Vagina (tissue), 2 donors: ENCODE measurements around the gene FGF18. TPM values are rescaled to one million over a fixed set of nuclear protein-coding genes. Genes with fewer than 3 reads are reported as not detected.

Experiments
- DNase-seq, 2 donors: peaks; one replicate each; pipeline ENCODE4 v3.0.0-alpha.2; 2017; ENCODE audit errors: extremely low spot score in 2 of 2
- H3K27ac ChIP-seq: fragments of 200-600 bp; sonication (generic); one replicate; pipeline ENCODE4 v1.5.1; 2019
- H3K27me3 ChIP-seq: fragments of 200-600 bp; sonication (generic); one replicate; pipeline ENCODE4 v1.5.1; 2019
- H3K36me3 ChIP-seq, 2 donors: fragments of 200-600 bp; sonication (generic); one replicate each; pipeline ENCODE4 v1.5.1; 2017 to 2019
- H3K4me1 ChIP-seq: fragments of 200-600 bp; sonication (generic); one replicate; pipeline ENCODE4 v1.5.1; 2019
- H3K4me3 ChIP-seq, 2 donors: fragments of 200-600 bp; sonication (generic); 1 replicate in 1 of 2; 2 replicates in 1 of 2; pipeline ENCODE4 v1.5.1; 2016 to 2019
- H3K9me3 ChIP-seq: fragments of 200-600 bp; sonication (generic); one replicate; pipeline ENCODE4 v1.5.1; 2019
- POLR2A ChIP-seq, 2 donors: fragments of 450-650 bp; IDR thresholded peaks; one replicate each; pipeline ENCODE4 v1.6.1; 2017; ENCODE audit warnings: antibody characterized with exemption in 2 of 2, mild to moderate bottlenecking in 2 of 2, moderate library complexity in 2 of 2
- POLR2AphosphoS5 ChIP-seq, 2 donors: sonication (generic); formaldehyde crosslinking; IDR thresholded peaks; one replicate each; pipeline ENCODE4 v1.9.0; 2017; ENCODE audit warnings: antibody characterized with exemption in 2 of 2, mild to moderate bottlenecking in 2 of 2, low read depth in 1 of 2; ENCODE audit not compliant: insufficient read depth in 1 of 2
- intact Hi-C: fragments of 100-400 bp; cut with DNase I; formaldehyde crosslinking; loops from one replicate; pipeline ENCODE4 v1.15.1; 2023
- total RNA-seq: library from RNA; depleted of rRNA; stranded (reverse); fragments of >200 nt; gene quantifications from one replicate; pipeline ENCODE4 v1.2.3, GENCODE V29; 2016
- TF ChIP-seq, protein P1 (sequence below), 3 experiments: fragments of 450-650 bp in 2 of 3; fragments of 200-600 bp in 1 of 3; sonication (generic) in 1 of 3; IDR thresholded peaks; one replicate each; pipeline ENCODE4 v1.5.1; 2017 to 2019; ENCODE audit warnings: antibody characterized with exemption in 3 of 3, mild to moderate bottlenecking in 2 of 3, moderate library complexity in 2 of 3

FGF18 gene
- total RNA-seq, 1 donor from 2014 or later, result 1.7 TPM

DNA sequence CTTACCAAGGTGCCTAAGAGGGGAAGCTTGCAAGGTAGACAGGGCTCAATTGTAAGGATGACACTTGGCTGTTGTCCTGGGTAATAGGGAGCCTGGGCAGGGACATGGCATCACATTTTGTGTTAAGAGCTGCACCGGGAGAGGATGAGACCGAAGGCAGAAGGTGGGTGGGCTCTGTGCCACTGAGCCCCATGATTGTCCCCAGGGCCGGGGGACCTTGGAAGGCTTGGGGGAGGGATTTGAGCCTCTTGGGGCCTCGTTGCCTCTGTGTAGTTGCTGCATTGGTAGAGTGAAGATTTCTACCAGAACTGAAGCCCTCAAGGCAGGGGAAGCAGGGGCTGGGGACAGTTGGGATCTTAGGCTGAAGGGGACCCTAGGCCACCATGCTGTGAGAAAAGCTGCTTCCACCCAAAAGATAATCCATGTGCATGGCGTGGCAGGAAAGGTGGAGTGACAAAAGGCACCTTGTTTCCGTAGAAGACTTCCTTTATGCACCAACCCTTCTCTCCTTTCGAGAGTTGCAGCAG is 11.9 kb downstream of the FGF18 start:
- intact Hi-C loops, result no loop called here

DNA sequence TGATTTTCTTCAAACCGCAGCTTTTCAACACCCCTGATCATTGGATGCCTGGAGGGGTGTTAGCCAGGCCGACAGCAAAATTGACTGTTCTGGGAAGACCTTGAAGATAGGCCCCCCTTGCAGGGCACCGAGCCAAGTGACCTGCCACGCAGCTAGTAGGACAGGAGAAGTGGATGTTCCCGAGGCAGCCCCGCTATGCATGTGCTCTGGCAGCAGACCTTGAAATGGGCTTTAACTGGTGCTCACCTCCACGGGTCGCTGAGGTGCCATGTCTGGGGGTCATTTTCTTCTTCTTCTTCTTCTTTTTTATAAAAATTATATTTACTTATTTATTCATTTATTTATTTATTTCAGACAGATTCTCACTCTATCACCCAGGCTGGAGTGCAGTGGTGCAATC is 12.6 kb downstream of the FGF18 start:
- Histone ChIP-seq H3K27me3 (no peaks in the 10 kb centered on the region), H3K9me3 (no peaks in the 10 kb centered on the region), H3K4me1 (no peaks in the 10 kb centered on the region), H3K4me3 (no peak overlapping the region), H3K36me3 (no peaks in the 10 kb centered on the region), H3K27ac (no peak overlapping the region)
- intact Hi-C loops, result no loop called here
- DNase-seq, result no peak
- no peak for TF ChIP-seq POLR2A (IDR thresholded peaks at IDR 0.05)
- TF ChIP-seq, protein P1, sequence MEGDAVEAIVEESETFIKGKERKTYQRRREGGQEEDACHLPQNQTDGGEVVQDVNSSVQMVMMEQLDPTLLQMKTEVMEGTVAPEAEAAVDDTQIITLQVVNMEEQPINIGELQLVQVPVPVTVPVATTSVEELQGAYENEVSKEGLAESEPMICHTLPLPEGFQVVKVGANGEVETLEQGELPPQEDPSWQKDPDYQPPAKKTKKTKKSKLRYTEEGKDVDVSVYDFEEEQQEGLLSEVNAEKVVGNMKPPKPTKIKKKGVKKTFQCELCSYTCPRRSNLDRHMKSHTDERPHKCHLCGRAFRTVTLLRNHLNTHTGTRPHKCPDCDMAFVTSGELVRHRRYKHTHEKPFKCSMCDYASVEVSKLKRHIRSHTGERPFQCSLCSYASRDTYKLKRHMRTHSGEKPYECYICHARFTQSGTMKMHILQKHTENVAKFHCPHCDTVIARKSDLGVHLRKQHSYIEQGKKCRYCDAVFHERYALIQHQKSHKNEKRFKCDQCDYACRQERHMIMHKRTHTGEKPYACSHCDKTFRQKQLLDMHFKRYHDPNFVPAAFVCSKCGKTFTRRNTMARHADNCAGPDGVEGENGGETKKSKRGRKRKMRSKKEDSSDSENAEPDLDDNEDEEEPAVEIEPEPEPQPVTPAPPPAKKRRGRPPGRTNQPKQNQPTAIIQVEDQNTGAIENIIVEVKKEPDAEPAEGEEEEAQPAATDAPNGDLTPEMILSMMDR (IDR thresholded peaks at IDR 0.05), result no peak
- TF ChIP-seq POLR2AphosphoS5 (IDR thresholded peaks at IDR 0.05; ENCODE audit: insufficient read depth in 1 of 2, low read depth in 1 of 2), result no peak

More for the DNA sequence above, 11.9 kb downstream of the FGF18 start:
- Histone ChIP-seq H3K9me3 (no peaks in the 10 kb centered on the region), H3K36me3 (no peaks in the 10 kb centered on the region), H3K27ac (no peak overlapping the region), H3K4me3 (no peak overlapping the region), H3K4me1 (no peaks in the 10 kb centered on the region), H3K27me3 (no peaks in the 10 kb centered on the region)
- TF ChIP-seq POLR2AphosphoS5 (IDR thresholded peaks at IDR 0.05; ENCODE audit: insufficient read depth in 1 of 2, low read depth in 1 of 2) (no peak), POLR2A (IDR thresholded peaks at IDR 0.05) (no peak)
- TF ChIP-seq, protein P1 (IDR thresholded peaks at IDR 0.05), result no peak
- DNase-seq, result no peak

DNA sequence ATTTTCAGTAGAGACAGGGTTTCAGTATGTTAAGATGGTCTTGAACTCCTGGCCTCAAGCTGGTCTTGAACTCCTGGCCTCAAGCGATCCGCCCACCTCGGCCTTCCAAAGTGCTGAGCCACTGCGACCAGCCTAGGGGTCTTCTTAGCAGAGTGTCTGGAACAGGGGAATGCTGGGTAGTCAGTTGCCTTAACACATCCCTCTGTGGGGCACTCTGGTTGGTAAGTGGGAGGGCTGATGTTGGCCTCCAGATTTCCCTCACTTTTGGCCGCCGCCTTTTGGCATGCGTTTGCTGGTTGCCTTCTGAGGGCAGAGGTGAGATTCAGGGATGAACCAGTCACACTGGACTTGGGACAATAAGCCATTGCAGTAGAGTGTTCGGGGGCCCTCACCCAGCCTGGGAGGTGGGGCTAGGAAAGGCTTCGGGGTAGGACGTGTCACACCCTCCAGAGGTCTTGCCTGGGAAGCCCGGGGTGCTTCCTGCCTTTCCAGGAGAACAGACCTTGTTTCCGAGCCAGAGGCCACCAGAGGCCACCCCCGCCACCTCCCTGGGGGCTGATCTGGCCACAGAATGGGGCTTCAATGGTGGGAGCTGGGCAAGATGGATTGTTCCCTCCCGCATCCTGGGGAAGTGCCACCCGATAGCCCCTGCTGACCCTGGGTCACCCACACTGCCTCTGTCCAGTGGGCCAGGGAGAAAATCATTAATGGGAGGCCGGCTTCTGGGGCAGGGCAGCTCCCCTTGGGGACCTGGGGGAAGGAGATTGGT is 13.3 kb downstream of the FGF18 start:
- no peaks in the 10 kb centered on the region for H3K4me1 ChIP-seq
- no peak for DNase-seq
- no peak overlapping the region for H3K4me3 ChIP-seq
- no peaks in the 10 kb centered on the region for H3K36me3 ChIP-seq
- no peak overlapping the region for H3K27ac ChIP-seq
- TF ChIP-seq POLR2AphosphoS5 (IDR thresholded peaks at IDR 0.05; ENCODE audit: insufficient read depth in 1 of 2, low read depth in 1 of 2) (no peak), POLR2A (IDR thresholded peaks at IDR 0.05) (no peak)
- TF ChIP-seq, protein P1 (IDR thresholded peaks at IDR 0.05), result no peak
- intact Hi-C loops, result no loop called here
- H3K9me3 ChIP-seq, result no peaks in the 10 kb centered on the region
- no peaks in the 10 kb centered on the region for H3K27me3 ChIP-seq

DNA sequence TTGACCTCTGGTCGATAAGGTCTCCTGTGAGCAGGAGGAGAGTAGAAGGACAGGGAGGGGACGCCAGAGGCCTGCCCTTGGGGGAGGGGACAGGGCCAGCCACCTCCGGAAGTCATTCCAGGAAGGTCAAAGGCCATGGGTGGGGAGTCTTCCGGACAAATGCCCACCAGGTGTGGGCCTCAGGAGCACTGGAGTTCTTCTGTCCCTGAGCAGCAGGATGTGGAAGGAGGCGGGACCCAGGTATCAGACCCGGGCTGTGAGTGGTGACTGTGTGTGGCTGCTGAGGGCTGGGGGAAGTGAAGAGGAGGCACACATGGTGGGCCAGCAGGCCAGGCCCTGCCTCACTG is 13.9 kb downstream of the FGF18 start:
- no peak for TF ChIP-seq POLR2A (IDR thresholded peaks at IDR 0.05)
- TF ChIP-seq POLR2AphosphoS5 (IDR thresholded peaks at IDR 0.05; ENCODE audit: insufficient read depth in 1 of 2, low read depth in 1 of 2), result no peak
- TF ChIP-seq, protein P1 (IDR thresholded peaks at IDR 0.05), result no peak
- Histone ChIP-seq H3K9me3 (no peaks in the 10 kb centered on the region), H3K27ac (no peak overlapping the region), H3K27me3 (no peaks in the 10 kb centered on the region), H3K4me3 (no peak overlapping the region), H3K4me1 (no peaks in the 10 kb centered on the region), H3K36me3 (no peaks in the 10 kb centered on the region)
- DNase-seq, result no peak
- intact Hi-C loops, result no loop called here

DNA sequence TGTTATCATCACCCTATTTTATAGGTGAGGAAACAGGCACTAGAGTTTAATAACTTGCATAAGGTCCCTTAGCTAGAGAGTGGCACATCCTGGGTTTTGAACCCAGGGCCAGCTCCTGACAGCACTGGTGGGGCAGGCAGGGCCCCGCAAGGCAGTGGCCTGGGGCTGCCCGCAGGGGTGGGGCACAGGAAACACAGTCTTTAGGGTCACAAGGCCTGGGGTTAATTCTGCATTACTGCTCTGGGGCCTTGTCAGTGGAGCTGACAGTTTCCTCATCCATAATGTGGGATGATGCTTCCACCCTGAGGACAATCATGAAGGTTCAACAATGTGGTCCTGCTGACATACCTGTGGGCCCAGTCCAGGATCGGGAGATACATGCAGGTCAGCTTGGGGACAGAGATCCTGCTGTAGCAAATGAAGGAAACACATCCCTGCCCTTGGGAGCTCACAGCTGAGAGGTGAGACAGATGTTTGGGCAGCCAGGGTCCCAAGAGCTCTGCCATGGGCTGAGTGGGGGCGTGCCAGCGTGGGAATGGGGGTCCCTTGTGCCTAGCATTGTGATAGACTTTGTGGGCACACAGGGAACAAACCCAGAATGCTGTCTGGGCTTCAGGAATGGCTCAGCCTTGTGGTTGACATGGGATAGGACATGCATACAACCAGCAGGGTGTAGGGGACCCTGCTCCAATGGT is 14.7 kb downstream of the FGF18 start:
- Histone ChIP-seq H3K9me3 (no peaks in the 10 kb centered on the region), H3K36me3 (no peaks in the 10 kb centered on the region), H3K27me3 (no peaks in the 10 kb centered on the region), H3K4me3 (no peak overlapping the region), H3K4me1 (no peaks in the 10 kb centered on the region), H3K27ac (no peak overlapping the region)
- DNase-seq, result no peak
- TF ChIP-seq POLR2A (IDR thresholded peaks at IDR 0.05) (no peak), POLR2AphosphoS5 (IDR thresholded peaks at IDR 0.05; ENCODE audit: insufficient read depth in 1 of 2, low read depth in 1 of 2) (no peak)
- TF ChIP-seq, protein P1 (IDR thresholded peaks at IDR 0.05), result no peak
- intact Hi-C loops, result no loop called here
